Breast epithelium (tissue), 4 donors: ENCODE results near the gene PHRF1. TPM values are rescaled to one million over a fixed set of nuclear protein-coding genes. Genes with fewer than 3 reads are reported as not detected.

Experiments used
- DNase-seq, 2 donors: peaks; one replicate each; pipeline ENCODE4 v3.0.0-alpha.2; 2019; ENCODE audit warnings: low spot score in 2 of 2
- H3K27ac ChIP-seq, 2 donors: fragments of 200-600 bp; sonication (generic) in 1 of 2; one replicate each; pipeline ENCODE4 v1.5.1; 2016 to 2019; ENCODE audit warnings: mild to moderate bottlenecking in 1 of 2
- H3K27me3 ChIP-seq, 2 donors: fragments of 200-600 bp; sonication (generic) in 1 of 2; one replicate each; pipeline versions ENCODE4 v1.5.1 to v1.6.0; 2017 to 2019; ENCODE audit warnings: control low read depth in 1 of 2, mild to moderate bottlenecking in 1 of 2
- H3K36me3 ChIP-seq: fragments of 200-600 bp; one replicate; pipeline ENCODE4 v1.5.1; 2019
- H3K4me1 ChIP-seq, 2 donors: fragments of 200-600 bp; sonication (generic); one replicate each; pipeline ENCODE4 v1.5.1; 2016 to 2019; ENCODE audit warnings: control low read depth in 1 of 2
- H3K4me3 ChIP-seq, 3 donors: fragments of 200-600 bp; sonication (generic); 1 replicate in 2 of 3; 2 replicates in 1 of 3; pipeline ENCODE4 v1.5.1; 2016 to 2019; ENCODE audit warnings: mild to moderate bottlenecking in 3 of 3, moderate library complexity in 2 of 3
- H3K9me3 ChIP-seq, 2 donors: fragments of 200-600 bp; sonication (generic) in 1 of 2; one replicate each; pipeline ENCODE4 v1.5.1; 2016 to 2019; ENCODE audit warnings: control low read depth in 1 of 2
- CTCF ChIP-seq, 3 donors: fragments of 450-650 bp; IDR thresholded peaks; one replicate each; pipeline ENCODE4 v1.5.1; 2016 to 2017; ENCODE audit warnings: antibody characterized with exemption in 3 of 3, mild to moderate bottlenecking in 3 of 3, moderate library complexity in 3 of 3
- POLR2A ChIP-seq: fragments of 450-650 bp; IDR thresholded peaks from one replicate; pipeline ENCODE4 v1.6.1; 2016; ENCODE audit warnings: antibody characterized with exemption, mild to moderate bottlenecking, moderate library complexity
- POLR2AphosphoS5 ChIP-seq, 3 donors: sonication (generic); formaldehyde crosslinking; IDR thresholded peaks; one replicate each; pipeline ENCODE4 v1.6.1; 2017; ENCODE audit warnings: antibody characterized with exemption in 3 of 3
- intact Hi-C: fragments of 100-400 bp; cut with DNase I; formaldehyde crosslinking; loops from one replicate; pipeline ENCODE4 v1.15.1; 2023; ENCODE audit warnings: low total_unique reads
- total RNA-seq, 3 donors: library from RNA; depleted of rRNA; stranded (reverse); fragments of >200 nt; gene quantifications; one replicate each; pipeline ENCODE4 v1.1.0, GENCODE V29; 2016

PHRF1 gene
- total RNA-seq, 3 donors from 2014 or later, result 18.6 to 22.1 (median 21.3) TPM

- Histone ChIP-seq H3K9me3 (peaks cover 0 to 3% of the 10 kb centered on the region in 2 donors), H3K36me3 (no peaks in the 10 kb centered on the region), H3K27ac (no peak overlapping the region), H3K4me1 (no peaks in the 10 kb centered on the region), H3K27me3 (peaks cover 0 to 5% of the 10 kb centered on the region in 2 donors), H3K4me3 (no peak overlapping the region)
- TF ChIP-seq POLR2A, result no peak
- no peak for TF ChIP-seq POLR2AphosphoS5 (IDR thresholded peaks at IDR 0.05)
- intact Hi-C loops, result no loop called here
- DNase-seq, result no peak
Measured at GRCh38 chr11:629237-629583, 52.9 kb downstream of the PHRF1 start.

- TF ChIP-seq CTCF (IDR thresholded peaks at IDR 0.05) (no peak), POLR2A (no peak), POLR2AphosphoS5 (IDR thresholded peaks at IDR 0.05) (no peak)
- Histone ChIP-seq H3K36me3 (no peaks in the 10 kb centered on the region), H3K27me3 (peaks cover 0 to 5% of the 10 kb centered on the region in 2 donors), H3K4me1 (no peaks in the 10 kb centered on the region), H3K9me3 (peaks cover 0 to 3% of the 10 kb centered on the region in 2 donors), H3K4me3 (no peak overlapping the region), H3K27ac (no peak overlapping the region)
- no peak for DNase-seq
- intact Hi-C loops, result no loop called here
Measured at GRCh38 chr11:630871-631270, 54.6 kb downstream of the PHRF1 start.

GRCh38 chr11:635945-636510, 59.8 kb downstream of the PHRF1 start:
- TF ChIP-seq POLR2AphosphoS5 (IDR thresholded peaks at IDR 0.05), result no peak
- TF ChIP-seq POLR2A, result no peak
- TF ChIP-seq CTCF (IDR thresholded peaks at IDR 0.05), result no peak
- peaks cover 9% of the 10 kb centered on the region in 2 donors for H3K27me3 ChIP-seq
- DNase-seq, result no peak
- no peaks in the 10 kb centered on the region for H3K36me3 ChIP-seq
- H3K4me3 ChIP-seq, result no peak overlapping the region
- peaks cover 0 to 14% of the 10 kb centered on the region in 2 donors for H3K4me1 ChIP-seq
- no peaks in the 10 kb centered on the region for H3K9me3 ChIP-seq
- H3K27ac ChIP-seq, result no peak overlapping the region
- intact Hi-C loops, result no loop called here

GRCh38 chr11:636511-637332, 60.5 kb downstream of the PHRF1 start, which contains the start of gene DRD4:
Gene DRD4 (plus strand): TSS chr11:637269. CDS start chr11:637305, 36 bp downstream.
- DNase-seq, result no peak
- Histone ChIP-seq H3K27me3 (peaks cover 9% of the 10 kb centered on the region in 2 donors), H3K9me3 (no peaks in the 10 kb centered on the region), H3K4me1 (peaks cover 0 to 14% of the 10 kb centered on the region in 2 donors), H3K4me3 (peak within 1 kb of the TSS; percentile 7 to 62 (median 39)), H3K36me3 (no peaks in the 10 kb centered on the region), H3K27ac (no peak within 1 kb of the TSS)
- intact Hi-C loops, result no loop called here
- no peak for TF ChIP-seq POLR2A
- no peak for TF ChIP-seq CTCF (IDR thresholded peaks at IDR 0.05)
- TF ChIP-seq POLR2AphosphoS5 (IDR thresholded peaks at IDR 0.05), result no peak

GRCh38 chr11:637333-637592, 61.0 kb downstream of the PHRF1 start:
- Histone ChIP-seq H3K27ac (no peak overlapping the region), H3K9me3 (no peaks in the 10 kb centered on the region), H3K4me3 (peak overlapping the region; percentile 7 to 62 (median 39)), H3K4me1 (peaks cover 0 to 14% of the 10 kb centered on the region in 2 donors), H3K36me3 (no peaks in the 10 kb centered on the region), H3K27me3 (peaks cover 9% of the 10 kb centered on the region in 2 donors)
- intact Hi-C loops, result no loop called here
- no peak for DNase-seq
- no peak for TF ChIP-seq CTCF (IDR thresholded peaks at IDR 0.05)
- no peak for TF ChIP-seq POLR2AphosphoS5 (IDR thresholded peaks at IDR 0.05)
- no peak for TF ChIP-seq POLR2A
